Limb (tissue), 2 donors: ENCODE results near the gene DHX32.

Experiments used
- DNase-seq, 2 donors: peaks; one replicate each; pipeline ENCODE4 v3.0.0-alpha.2; 2016; ENCODE audit errors: extremely low spot score in 2 of 2

The DHX32 gene

DNA sequence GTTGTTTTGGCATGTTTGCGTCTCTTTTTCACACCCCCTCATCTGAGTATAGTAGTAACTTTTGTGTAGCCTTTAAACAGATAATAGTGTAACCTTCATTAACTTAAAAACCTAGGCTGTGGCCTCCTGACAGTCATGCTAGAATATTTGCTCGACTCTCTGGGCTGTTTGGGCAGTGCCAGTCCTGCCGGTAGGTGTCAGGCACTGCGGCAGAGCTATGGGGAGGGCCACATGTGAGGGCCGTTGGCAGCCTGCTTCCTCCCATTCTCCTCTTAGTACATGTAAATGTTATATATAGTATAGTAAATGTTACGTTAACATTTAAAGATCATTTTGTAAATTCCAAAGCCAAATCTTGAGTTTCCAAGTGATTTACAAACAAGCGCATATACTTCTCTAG is 31.6 kb downstream of the DHX32 start:
- DNase-seq, result no peak

DNA sequence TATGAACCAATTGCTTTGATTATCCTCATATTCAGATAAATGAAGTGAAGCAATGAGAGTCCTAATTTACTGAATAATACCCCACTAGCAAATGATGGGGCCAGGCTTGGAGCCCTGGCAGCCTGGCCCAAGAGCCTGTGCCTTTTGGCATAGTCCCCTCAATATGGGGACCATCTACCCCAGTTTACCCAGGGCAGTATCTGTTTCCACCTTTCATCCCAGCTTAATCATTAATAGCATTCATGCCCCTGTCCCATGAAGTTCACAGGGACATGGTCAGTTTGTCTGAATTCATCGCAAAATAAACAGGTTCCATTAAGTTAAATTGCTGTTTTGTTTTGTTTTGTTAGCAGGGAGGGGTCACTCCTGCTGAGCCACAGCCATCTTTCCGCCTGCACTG is 32.2 kb downstream of the DHX32 start:
- DNase-seq, result no peak

DNA sequence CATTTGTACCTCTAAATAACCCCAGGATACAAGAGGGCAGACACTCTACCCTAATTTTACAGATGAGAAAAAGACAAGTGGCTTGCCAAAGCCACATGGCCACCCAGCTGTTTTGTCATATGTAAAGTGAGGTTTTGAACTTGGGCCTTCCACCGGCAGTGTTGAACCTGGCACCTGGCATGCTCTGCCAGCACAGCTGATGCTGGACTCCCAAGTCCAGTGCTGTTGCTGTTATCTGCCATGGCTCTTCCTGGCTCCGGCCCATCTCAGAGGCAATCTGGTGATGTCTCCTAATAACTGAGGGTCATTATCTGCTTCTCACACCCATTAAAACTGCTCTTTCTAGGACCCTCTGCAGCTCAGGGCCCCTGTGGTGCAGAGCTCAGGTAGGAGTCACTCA is 32.7 kb downstream of the DHX32 start:
- no peak for DNase-seq

DNA sequence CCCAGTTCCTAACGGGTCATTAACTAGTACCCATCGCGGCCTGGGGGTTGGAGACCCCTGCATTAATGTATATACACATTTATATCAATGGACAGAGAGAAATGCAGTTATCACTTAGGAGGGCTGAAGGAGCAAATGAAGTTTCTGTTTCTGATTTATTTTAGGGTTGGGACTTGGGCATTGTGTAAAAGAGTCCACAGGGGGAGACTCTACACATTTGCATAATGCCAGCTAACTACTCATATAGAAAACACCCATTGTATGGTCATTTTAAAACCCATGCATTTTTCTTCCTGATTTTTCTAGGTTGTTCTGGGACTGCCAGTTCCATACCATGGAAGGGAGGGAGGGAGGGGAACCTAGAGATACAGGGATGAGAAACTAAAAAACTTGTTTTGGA is 34.2 kb downstream of the DHX32 start:
- no peak for DNase-seq

DNA sequence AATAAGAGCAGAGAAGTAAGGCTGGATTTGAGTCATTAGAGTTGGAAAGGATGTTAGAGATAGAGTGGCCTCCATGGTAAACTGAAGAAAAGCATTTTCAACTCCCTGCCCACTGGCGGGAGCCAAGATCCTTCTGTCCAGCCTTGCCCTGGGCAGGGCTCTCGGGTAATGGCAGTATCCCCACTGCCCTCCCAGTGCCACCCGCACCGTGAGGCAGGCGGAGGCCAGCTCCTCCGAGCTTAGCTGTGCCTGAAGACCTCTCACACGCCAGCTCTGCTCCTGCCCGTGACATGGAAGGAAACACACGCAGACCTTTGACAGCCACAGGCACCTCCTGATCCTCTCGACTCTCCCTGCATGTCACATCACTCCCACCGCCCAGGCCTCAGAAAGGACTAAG is 35.5 kb downstream of the DHX32 start:
- DNase-seq, result no peak

DNA sequence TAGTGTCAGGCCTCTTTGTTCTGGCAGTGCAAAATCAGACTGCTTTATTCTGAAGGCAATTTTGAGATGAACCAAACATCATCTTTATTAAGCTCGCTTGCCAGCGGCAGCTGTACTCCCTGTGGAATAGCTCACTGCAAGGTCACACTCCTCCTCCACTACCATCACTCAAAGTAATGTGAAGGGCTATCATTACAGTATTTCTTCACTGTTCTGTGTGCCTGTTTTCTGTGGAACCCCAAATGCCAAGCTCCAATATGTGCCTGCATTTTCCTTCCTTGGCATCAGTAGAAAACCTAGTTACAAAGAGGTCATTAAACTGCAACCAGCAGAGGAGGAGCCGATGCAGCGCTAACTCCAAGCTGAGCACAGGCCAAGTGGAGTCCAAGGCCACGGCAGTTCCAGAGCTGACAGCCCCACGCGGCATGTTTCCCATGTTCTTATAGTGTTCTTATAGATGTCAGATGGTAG is 36.3 kb downstream of the DHX32 start:
- DNase-seq, result no peak

DNA sequence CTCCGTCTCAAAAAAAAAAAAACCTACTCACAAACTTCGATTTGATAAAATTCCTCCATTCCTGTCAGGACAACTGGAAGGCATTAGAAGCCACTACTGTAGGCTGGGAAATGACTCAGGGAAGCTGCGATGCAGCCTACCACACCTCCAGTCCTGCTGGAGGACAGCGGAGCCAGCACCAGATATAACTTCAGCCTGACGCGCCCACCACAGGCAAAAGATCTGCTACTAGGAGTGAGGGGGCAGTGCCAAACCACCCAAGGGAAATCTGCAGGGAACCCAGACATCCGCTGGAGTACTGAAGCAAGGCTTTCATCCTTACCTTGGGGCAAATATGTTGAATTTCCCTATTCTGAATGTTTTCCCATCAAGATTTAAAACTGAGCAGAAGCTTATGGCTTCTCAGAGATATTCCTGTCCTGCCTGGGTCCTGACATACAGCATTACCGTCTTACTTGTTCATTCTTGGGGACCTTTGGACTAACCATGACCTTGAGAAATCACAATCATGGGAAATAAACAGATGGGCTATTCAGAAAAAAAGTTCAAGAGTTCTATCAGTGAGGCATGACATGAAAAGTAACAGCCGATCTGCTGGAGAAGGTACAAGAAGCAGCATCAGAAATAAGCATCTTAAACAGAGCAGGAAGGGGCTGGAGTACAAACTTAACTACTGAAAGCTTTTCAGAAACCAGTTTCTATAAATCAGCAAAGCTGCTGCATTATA is 37.3 kb downstream of the DHX32 start:
- DNase-seq, result no peak

DNA sequence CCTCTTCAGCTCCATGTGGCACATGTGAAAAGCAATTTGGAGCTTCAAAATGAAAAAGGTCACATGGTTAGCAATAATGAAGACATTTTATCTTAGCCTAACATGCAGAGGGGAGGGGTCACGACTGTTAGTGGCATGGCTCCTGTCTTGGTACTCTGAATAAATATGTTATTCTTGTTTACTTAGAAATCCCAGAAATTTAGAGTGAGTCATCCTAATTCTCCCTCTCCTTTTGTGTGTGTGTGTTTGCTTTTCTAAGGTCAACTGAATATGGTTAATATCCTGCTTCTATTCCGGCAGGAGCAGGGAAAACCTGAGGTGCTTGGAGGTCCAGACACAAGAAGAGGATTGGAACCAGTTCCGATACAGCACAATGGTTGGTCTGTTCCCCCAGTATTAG is 40.1 kb downstream of the DHX32 start:
- no peak for DNase-seq

DNA sequence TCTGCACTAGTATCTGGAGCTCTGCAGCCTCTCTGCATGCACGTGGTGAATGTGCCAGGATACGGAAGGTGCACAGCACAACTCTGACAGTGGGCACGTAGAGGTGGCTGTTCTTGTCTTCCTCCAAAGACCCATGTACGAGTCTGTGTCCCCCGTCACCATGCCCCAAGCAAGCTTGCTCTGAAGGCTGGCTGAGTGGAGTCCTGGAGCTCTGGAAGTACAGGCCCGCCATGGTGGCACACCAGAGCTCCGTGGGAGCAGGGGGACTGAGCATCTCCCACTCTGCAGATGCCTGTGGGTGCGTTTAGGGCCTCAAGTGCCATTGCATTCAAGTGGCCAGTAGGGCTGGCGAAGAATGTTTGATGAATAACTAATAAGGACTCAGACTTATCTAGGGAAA is 40.7 kb downstream of the DHX32 start:
- DNase-seq, result no peak

DNA sequence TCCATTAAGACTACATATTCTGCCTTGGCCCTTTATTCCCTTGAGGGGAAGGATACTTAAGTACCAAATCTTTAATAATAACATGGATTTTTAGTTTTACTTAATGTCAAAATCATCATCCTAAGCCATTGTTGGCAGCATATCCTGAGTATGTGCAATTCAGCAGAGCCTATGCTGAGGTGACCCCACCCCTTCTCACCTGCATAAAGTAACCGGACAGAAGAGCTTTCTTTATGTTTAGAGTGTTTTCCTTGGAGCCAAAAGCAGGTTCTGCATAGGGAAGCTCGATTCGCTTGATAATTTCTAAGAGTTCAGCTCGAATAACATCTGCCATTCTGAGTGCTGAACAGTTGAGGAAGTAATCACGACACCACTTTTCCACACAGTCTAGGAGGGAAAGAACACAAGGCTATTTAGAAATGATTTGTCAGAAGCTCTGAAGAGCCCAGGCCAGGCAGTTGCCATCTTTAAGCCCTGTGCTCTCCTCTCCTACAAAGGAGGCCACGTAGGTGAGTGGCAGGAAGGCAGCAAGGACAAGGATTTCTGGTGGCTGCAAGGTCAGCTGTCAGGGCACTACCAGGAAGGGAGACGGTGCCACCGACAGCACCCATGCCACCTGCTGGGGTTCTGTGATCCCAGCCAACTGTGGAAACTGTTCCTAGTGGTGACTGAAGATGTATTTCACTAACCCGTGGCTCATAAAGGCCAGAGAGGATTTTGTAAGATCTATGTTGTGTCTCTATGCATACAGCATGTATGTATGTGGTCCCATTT is 42.1 kb downstream of the DHX32 start:
- DNase-seq, result no peak

DNA sequence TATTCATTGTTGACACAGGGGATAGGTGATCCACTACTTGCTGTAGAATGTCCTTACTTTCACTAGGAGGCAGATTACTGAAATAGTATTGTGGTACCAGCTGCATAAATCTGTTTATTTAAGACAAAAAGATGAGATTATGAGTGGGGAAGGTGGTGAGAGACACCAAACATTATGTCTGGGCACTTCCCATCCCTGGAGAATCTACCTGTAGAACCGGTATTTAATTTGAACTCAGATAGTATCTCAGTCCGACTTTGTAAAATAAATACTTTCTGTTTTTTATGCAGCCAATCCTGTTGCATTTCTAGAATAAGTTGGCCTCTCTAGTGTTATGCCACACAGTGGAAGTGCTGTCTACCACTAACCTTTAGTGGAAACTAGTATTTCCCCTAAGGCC is 44.3 kb downstream of the DHX32 start:
- no peak for DNase-seq

DNA sequence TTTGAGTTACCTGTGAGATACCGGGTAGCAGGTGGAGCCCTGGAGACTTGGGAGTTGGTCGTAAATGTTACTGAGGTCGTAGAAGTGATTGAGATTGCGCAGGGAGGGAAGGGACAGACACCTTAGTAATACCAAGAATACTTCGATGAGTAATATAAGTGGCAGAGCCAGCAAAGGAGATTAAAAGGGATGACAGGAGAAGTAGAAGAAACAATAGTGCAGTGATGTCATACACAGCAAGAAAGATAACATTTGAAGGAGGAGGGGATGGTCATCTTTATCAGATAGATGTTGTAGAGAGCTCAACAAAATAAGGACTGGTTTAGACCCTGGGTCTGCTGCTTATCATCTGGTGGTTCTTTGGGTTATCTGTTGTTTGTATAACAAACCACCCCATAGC is 52.8 kb downstream of the DHX32 start:
- no peak for DNase-seq

DNA sequence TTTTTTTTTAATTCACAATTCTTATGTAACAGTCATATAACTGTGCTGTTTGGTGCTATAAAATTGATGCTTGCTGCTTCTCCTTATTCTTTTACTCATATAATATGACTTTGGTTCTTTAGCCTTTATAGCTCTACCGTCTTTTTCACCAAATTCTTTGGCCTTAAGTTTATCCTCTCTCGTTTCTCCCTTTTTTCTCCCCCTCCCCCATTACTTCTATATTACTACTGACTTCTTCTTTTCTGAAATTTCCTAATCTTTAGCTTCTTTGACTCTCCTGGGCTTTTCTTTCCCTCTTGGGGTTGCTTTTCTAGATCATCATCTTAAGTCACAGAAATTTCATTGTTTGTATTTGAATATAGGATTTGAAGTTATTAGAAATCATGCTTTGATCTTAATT is 54.0 kb downstream of the DHX32 start:
- DNase-seq, result no peak

DNA sequence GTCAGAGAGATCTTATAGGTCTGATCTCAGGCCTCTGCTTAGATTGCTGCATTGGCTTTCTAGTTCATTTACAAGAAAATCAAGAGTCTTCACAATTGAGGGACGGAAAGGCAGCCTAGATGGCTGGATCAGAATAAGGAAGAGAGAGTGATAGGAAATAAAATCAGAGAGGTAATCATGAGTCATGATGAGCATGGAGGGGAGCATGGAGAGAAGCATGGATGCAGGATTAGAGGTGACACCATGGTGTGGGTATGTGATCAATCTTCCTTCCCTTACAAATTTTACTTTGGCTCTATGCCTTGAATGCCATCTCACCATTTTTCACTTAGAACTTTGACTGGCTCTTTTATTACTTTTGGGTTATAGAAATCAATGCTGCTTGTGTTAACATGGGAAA is 56.4 kb downstream of the DHX32 start:
- no peak for DNase-seq

DNA sequence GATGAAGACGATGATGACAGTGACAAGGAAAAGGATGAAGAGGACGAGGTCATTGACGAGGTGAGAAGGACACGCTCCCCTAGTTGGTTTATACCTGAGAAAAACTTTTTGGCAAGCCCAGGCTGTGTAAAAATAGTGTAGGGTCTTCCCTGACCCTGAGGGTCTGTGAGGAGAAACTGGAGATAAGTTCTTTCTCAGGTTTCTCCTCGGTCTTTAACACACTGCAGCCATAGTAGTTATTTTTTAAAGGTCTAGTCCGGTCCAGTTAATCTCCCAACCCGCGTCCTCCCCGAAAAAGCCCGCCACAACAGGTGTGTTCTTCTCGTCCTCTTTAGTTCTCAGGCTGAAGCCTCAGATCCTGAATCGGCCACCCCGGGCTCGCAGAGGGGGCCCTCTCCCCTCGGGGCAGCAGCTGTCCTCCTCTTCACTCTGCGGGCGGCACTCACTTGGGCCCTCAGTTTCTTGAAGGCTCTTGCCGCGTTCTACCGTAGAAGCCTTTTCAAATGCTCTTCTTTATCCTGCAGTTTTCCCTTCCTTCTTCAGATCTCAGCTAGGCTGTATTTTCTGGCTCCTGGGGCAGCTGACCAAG is 57.3 kb downstream of the DHX32 start:
- DNase-seq, result peak in 1 of 2 donors; percentile 41

DNA sequence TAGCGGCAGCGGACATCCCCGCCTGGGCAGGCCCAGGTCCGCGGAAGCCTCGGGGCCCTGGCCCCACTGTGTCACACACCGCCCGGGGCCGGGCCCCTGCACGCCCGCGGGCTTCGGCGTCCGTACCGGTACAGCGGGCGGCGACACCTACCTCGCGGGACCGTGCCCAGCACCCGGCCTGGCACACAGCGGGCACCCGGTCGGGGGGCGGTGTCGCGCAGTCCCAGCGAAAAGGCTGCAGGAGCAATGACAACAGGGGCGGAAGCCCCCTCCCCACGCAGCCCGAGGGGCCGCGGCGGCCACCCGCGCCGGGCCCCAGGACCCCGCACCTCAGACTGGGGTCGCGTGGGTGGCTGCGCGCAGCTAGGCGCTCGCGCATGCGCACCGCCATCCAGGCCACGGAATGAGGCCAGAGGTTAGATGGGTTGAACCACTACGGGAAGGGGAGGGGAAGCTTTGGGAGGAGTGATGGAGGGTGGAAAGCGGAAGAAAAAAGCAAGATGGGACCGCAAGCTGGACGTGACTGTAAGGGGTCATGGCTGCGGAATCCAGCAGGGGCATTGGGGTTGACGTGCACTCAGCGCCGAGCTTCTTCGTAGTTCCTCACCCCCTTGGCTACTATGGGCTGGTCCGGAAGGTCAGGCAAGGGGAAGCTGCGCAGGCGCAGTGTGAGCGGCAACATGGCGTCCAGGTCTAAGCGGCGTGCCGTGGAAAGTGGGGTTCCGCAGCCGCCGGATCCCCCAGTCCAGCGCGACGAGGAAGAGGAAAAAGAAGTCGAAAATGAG is 58.0 kb downstream of the DHX32 start, which contains the start of the genes BCCIP and UROS:
TSS of gene BCCIP (plus strand) at position 669 of the 785 bp plus-strand sequence. CDS start at position 681, 12 bp downstream.
TSS of gene UROS (minus strand) at position 381 of the 785 bp plus-strand sequence. CDS start 6,759 bp downstream, outside the sequence.
- peak; percentile 92 to 95 for DNase-seq

DNA sequence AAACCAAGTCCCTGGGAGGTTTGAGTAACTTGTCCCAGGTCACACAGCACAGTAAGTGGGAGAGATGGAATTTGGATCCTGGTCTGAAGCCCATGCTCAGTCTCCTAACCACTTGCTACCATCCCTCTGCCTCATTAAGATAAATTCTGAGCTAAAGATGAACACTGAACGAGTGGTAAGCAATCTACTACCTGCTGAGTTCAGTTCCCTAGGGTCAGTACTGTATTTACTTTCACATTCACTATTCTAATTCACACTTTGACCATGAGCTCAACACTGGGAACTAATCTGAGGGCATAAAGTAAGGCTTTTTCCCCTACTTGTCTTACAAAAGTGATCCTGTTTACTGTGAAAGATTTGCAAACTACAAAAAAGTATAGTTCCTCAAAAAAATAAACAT is 60.4 kb downstream of the DHX32 start:
- DNase-seq, result no peak

DNA sequence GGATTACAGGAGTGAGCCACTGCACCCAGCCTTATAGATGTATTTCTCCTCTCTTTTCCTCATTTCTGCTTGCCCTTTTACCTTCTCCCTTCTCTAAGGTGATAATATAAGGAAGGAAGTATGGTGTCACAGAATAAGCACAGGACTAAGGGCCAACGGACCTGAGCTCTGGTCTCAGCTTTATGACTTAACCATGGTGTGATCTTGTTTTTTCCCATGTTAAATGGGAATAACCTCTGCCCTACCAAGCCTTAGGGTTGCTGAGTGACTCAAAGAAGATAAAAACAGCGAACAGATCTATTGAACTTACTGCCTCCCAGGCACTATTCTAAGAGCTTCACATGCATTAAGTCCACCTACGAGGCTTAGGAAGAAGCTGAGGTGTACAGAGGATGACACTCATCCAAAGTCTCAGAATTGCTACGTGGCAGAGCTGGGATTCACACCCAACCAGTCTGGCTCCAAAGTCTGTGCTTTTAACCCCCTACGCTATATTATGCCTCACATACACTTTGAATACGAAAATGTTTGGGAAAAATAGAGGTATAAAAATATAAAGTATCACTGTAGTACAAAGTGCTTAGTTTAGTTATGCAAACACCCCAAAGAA is 63.6 kb downstream of the DHX32 start:
- no peak for DNase-seq

DNA sequence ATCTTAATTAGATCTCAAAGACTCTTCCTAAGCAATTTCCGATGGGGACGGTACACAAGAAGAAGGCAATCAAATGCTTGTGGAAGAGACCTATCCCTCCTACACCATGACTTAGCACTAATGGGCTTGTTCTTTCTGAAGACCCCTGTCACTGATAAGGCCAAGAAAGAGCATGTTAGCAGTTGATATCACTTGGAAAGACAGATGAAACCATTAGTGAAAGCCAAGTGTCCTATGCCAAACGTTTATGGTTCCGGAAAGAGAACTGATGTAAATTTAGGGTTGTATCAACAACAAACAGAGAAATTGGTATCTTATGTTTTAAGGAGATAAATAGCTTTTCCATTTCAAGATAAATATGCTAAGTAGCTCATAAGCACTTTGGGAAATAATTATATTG is 64.5 kb downstream of the DHX32 start:
- DNase-seq, result no peak

DNA sequence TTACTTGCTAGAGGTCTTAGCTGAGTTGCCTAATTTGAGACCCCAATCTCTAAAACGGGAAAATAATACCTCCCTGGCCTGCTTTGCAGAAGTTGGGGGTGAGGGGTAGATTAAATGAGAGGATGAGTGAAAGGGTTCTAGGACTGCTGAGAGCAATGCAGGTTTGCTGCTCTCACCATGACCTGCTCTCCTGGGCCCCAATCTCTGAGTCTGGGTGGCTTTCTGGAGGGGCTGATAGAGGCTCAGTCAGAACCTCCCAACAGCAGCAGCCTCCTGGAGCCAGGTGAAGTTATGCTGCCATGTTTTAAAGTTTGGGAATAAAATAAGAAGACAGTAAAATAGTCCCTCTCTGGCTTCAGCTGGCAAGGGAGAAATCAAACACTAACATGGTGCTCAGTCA is 65.3 kb downstream of the DHX32 start:
- DNase-seq, result no peak

DNA sequence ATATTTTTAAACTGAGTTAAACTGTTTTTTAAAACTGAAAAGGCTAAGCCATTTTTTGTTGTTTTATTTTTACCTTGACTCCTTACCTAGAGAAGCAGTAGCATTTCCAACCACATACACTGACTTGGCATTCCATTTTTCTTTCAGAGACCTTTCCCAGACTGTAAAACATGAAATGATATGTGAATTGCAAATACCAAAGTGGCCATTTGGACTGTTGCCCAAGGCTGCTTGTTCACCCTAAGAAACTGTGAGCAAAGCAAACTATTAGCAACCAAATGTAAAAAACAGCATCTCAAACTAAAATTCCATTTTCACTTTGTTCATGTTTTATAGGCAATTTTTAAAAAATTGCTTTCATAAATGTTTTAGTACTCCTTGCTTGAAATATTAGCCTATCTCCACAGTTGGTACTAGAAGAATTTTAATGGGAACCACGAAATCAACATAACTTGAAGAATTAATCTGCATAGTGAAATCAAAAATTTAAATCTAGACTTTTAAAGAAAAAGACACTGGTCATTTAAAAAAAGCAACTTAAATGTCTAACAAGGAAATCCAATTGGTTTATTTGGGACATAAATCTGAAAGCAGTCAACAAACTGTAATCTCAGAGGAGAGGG is 68.9 kb downstream of the DHX32 start:
- no peak for DNase-seq
